ENCODE results near the gene MTO1. TPM values are rescaled to one million over a fixed set of nuclear protein-coding genes. Genes with fewer than 3 reads are reported as not detected.
"Not testable (repeated sequence)": the region's sequence is repeated elsewhere in the genome, so short reads cannot be mapped to it uniquely, and the experiment has no call there.

The MTO1 gene
- total RNA-seq, 2 donors from 2014 or later: 21.5 to 26.7 TPM

DNA sequence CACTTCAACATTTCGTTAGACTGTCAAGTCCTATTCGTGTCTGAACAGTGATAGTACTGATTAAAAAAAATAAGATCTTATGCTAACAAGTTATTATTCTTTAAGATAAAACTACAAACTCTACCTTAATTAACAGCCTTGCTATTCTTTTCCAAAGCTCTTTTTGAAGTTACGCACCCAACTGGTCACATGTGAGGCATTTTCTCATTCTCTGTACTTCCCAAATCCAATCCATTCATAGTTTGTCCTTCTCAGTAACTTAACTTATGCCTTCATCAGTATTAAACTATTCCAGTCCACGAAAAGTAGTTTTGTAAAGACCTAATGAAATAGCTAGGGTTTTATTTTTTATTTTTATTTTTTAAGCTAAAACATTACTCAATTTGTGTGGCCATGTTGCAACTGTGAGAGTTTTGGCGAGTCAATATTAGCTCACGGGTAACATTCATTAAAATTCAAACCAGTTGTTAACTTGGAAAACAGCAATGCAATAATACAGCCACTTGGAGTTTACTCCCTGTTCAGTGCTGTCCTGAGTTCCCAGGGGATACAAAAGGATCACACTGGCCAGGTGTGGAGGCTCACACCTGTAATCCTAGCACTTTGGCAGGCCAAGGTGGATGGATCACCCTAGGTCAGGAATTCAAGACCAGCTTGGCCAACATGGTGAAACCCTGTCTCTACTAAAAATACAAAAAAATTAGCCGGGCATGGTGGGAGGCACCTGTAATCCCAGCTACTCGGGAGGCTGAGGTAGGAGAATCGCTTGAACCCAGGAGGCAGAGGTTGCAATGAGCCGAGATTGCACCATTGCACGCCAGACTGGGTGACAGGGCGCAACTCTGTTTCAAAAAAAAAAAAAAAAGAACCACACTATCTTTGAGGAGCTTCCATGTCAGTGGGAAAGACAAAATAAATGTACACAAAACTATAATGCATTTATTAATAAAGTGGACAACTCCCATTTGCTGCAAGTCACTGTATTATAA is 87.2 kb downstream of the MTO1 start:
- peaks cover 10% of the 10 kb centered on the region for H3K4me1 Mint-ChIP-seq
- TF ChIP-seq, protein P1, sequence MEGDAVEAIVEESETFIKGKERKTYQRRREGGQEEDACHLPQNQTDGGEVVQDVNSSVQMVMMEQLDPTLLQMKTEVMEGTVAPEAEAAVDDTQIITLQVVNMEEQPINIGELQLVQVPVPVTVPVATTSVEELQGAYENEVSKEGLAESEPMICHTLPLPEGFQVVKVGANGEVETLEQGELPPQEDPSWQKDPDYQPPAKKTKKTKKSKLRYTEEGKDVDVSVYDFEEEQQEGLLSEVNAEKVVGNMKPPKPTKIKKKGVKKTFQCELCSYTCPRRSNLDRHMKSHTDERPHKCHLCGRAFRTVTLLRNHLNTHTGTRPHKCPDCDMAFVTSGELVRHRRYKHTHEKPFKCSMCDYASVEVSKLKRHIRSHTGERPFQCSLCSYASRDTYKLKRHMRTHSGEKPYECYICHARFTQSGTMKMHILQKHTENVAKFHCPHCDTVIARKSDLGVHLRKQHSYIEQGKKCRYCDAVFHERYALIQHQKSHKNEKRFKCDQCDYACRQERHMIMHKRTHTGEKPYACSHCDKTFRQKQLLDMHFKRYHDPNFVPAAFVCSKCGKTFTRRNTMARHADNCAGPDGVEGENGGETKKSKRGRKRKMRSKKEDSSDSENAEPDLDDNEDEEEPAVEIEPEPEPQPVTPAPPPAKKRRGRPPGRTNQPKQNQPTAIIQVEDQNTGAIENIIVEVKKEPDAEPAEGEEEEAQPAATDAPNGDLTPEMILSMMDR (conservative IDR thresholded peaks at IDR 0.05): no peak
- no peaks in the 10 kb centered on the region for H3K36me3 ChIP-seq (ENCODE audit: control insufficient read depth, insufficient read depth, low read length)
- no peak overlapping the region for H3K4me3 Mint-ChIP-seq
- H3K9me3 Mint-ChIP-seq: no peaks in the 10 kb centered on the region
- H3K9me3 ChIP-seq (ENCODE audit: control insufficient read depth, low read length): no peaks in the 10 kb centered on the region
- no peaks in the 10 kb centered on the region for H3K27me3 Mint-ChIP-seq (ENCODE audit: insufficient read depth)
- 89 to 98% methylated on average over 7 to 11 of the region's 12 CpGs for WGBS, 2 experiments (ENCODE audit: insufficient coverage in 1 of 2, insufficient read length in 1 of 2)
- H3K9ac ChIP-seq (ENCODE audit: extremely low read depth, low read length, poor library complexity, severe bottlenecking): no peak overlapping the region
- H3K4me1 ChIP-seq (ENCODE audit: control insufficient read depth, insufficient read depth, low read length): no peaks in the 10 kb centered on the region
- no peak overlapping the region for H3K27ac Mint-ChIP-seq
- no peaks in the 10 kb centered on the region for H3K27me3 ChIP-seq (ENCODE audit: control insufficient read depth, insufficient read depth, low read length, poor library complexity, severe bottlenecking)
- no peak for DNase-seq
- H3K36me3 Mint-ChIP-seq (ENCODE audit: low read depth): no peaks in the 10 kb centered on the region
- H3K4me3 ChIP-seq (ENCODE audit: low read length): no peak overlapping the region
- no peak overlapping the region for H3K27ac ChIP-seq (ENCODE audit: low read depth, low read length)

DNA sequence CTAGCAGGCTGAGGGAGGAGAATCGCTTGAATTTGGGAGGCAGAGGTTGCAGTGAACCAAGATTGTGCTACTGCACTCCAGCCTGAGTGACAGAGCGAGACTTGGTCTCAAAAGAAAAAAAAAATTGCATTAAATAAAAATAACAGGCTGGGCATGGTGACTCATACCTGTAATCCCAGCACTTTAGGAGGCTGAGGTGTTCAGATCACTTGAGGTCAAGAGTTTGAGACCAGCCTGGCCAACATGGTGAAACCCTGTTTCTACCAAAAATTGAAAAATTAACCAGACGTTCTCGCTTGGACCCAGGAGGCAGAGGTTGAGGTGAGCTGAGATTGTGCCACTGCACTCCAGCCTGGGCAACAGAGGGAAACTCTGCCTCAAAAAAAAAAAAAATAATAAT is 89.6 kb downstream of the MTO1 start:
- H3K4me3 Mint-ChIP-seq; H3K9me3 Mint-ChIP-seq; H3K4me1 ChIP-seq (ENCODE audit: control insufficient read depth, insufficient read depth, low read length); H3K9ac ChIP-seq (ENCODE audit: extremely low read depth, low read length, poor library complexity, severe bottlenecking); H3K27ac Mint-ChIP-seq; DNase-seq; H3K27ac ChIP-seq (ENCODE audit: low read depth, low read length); H3K27me3 Mint-ChIP-seq (ENCODE audit: insufficient read depth); H3K4me3 ChIP-seq (ENCODE audit: low read length); H3K36me3 Mint-ChIP-seq (ENCODE audit: low read depth); H3K27me3 ChIP-seq (ENCODE audit: control insufficient read depth, insufficient read depth, low read length, poor library complexity, severe bottlenecking); H3K9me3 ChIP-seq (ENCODE audit: control insufficient read depth, low read length); H3K36me3 ChIP-seq (ENCODE audit: control insufficient read depth, insufficient read depth, low read length): not testable (repeated sequence)
- whole genome bisulfite sequencing, 2 experiments (ENCODE audit: insufficient coverage in 1 of 2, insufficient read length in 1 of 2): 98 to 100% methylated on average over 2 to 4 of the region's 4 CpGs
- peaks cover 10% of the 10 kb centered on the region for H3K4me1 Mint-ChIP-seq

DNA sequence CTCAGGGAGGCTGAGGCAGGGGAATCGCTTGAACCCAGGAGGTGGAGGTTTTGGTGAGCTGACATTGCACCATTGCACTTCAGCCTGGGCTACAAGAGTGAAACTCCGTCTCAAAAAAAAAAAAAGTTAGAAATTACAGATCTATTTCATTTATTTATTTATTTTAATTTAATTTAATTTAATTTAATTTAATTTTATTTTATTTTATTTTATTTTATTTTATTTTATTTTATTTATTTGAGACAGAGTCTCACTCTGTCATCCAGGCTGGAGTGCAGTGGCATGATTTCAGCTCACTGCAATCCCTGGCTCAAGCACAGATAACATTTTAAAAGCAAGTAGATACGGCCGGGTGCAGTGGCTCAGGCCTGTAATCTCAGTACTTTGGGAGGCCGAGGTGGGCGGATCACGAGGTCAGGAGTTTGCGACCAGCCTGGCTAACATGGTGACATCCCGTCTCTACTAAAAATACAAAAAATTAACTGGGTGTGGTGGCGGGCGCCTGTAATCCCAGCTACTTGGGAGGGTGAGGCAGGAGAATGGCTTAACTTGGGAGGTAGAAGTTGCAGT is 93.9 kb downstream of the MTO1 start:
- not testable (repeated sequence) for DNase-seq; H3K36me3 Mint-ChIP-seq (ENCODE audit: low read depth); H3K27ac Mint-ChIP-seq; H3K27me3 ChIP-seq (ENCODE audit: control insufficient read depth, insufficient read depth, low read length, poor library complexity, severe bottlenecking); H3K9me3 ChIP-seq (ENCODE audit: control insufficient read depth, low read length); H3K4me3 ChIP-seq (ENCODE audit: low read length); H3K4me3 Mint-ChIP-seq; H3K9ac ChIP-seq (ENCODE audit: extremely low read depth, low read length, poor library complexity, severe bottlenecking); H3K36me3 ChIP-seq (ENCODE audit: control insufficient read depth, insufficient read depth, low read length); H3K9me3 Mint-ChIP-seq; H3K27me3 Mint-ChIP-seq (ENCODE audit: insufficient read depth); H3K4me1 ChIP-seq (ENCODE audit: control insufficient read depth, insufficient read depth, low read length); H3K27ac ChIP-seq (ENCODE audit: low read depth, low read length)
- H3K4me1 Mint-ChIP-seq: peaks cover 12% of the 10 kb centered on the region
- WGBS, 2 experiments (ENCODE audit: insufficient coverage in 1 of 2, insufficient read length in 1 of 2): 94 to 95% methylated on average over 8 to 9 of the region's 11 CpGs

DNA sequence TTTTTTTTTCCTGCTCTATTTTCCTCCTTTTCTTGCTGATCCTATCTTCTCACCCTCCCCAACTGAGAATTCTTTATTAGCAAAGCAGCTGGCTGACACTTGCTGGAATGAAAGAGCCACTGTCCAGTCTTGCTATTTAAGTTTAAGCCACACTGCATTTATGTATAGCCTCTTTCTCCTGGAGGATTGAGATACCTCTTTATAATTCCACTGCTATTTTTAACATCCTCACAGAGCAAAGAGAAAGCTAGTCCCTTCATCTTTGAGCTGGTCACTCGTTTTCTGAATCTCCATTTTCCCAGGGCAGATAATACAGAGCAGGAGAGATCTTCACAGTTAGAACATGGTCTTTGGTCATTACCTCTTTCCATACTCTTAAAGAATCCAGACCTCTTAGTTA is 95.3 kb downstream of the MTO1 start:
- H3K4me3 ChIP-seq (ENCODE audit: low read length): no peak overlapping the region
- TF ChIP-seq, protein P1 (conservative IDR thresholded peaks at IDR 0.05): no peak
- H3K9me3 ChIP-seq (ENCODE audit: control insufficient read depth, low read length): no peaks in the 10 kb centered on the region
- no peak overlapping the region for H3K4me3 Mint-ChIP-seq
- H3K4me1 Mint-ChIP-seq: peaks cover 18% of the 10 kb centered on the region
- no peaks in the 10 kb centered on the region for H3K27me3 ChIP-seq (ENCODE audit: control insufficient read depth, insufficient read depth, low read length, poor library complexity, severe bottlenecking)
- DNase-seq: no peak
- H3K27me3 Mint-ChIP-seq (ENCODE audit: insufficient read depth): no peaks in the 10 kb centered on the region
- no peaks in the 10 kb centered on the region for H3K36me3 Mint-ChIP-seq (ENCODE audit: low read depth)
- H3K27ac Mint-ChIP-seq: no peak overlapping the region
- no peaks in the 10 kb centered on the region for H3K4me1 ChIP-seq (ENCODE audit: control insufficient read depth, insufficient read depth, low read length)
- 82% methylated on average over 1 of the region's 1 CpG; no CpG with 5 or more reads in 1 of the 2 experiments for WGBS, 2 experiments (ENCODE audit: insufficient coverage in 1 of 2, insufficient read length in 1 of 2)
- no peak overlapping the region for H3K9ac ChIP-seq (ENCODE audit: extremely low read depth, low read length, poor library complexity, severe bottlenecking)
- no peak overlapping the region for H3K27ac ChIP-seq (ENCODE audit: low read depth, low read length)
- H3K9me3 Mint-ChIP-seq: no peaks in the 10 kb centered on the region
- no peaks in the 10 kb centered on the region for H3K36me3 ChIP-seq (ENCODE audit: control insufficient read depth, insufficient read depth, low read length)
